ENCODE measurements around the gene NACA. TPM values are rescaled to one million over a fixed set of nuclear protein-coding genes. Genes with fewer than 3 reads are reported as not detected.
"Not testable (repeated sequence)": the region's sequence is repeated elsewhere in the genome, so short reads cannot be mapped to it uniquely, and the experiment has no call there.

NACA gene
- total RNA-seq, 6 experiments from 2014 or later: 218 to 501 (median 330) TPM

DNA sequence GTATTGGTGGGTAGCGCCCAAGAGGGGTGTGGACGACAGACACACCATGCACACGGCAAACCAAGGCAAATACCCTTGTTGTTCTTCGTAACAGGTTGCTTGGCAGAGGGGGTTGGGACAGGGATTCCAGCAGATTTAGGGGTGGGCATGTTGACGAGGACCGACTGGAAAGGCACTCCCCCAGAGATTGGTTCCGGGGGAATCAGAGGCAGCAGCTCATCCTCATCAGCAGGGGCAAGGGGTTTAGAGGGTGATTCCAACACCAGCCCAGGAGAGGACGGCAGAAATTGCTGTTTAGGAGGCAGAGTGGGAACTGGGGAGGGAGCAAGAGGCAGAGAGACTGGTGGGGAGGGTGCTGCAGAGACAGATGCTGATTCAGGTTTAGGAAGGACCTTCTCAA lies 9.3 kb downstream of the NACA start:
- Histone ChIP-seq H3K27ac (no peak overlapping the region), H3K4me3 (no peak overlapping the region), H3K4me1 (peaks cover 0 to 7% (median under 1%) of the 10 kb centered on the region in 4 donors), H3K36me3 (peaks cover 19 to 63% (median 38%) of the 10 kb centered on the region in 4 donors), H3K9me3 (no peaks in the 10 kb centered on the region), H3K27me3 (no peaks in the 10 kb centered on the region)
- DNase-seq: peak in 1 of 3 donors; percentile 39
- TF ChIP-seq, protein P1, sequence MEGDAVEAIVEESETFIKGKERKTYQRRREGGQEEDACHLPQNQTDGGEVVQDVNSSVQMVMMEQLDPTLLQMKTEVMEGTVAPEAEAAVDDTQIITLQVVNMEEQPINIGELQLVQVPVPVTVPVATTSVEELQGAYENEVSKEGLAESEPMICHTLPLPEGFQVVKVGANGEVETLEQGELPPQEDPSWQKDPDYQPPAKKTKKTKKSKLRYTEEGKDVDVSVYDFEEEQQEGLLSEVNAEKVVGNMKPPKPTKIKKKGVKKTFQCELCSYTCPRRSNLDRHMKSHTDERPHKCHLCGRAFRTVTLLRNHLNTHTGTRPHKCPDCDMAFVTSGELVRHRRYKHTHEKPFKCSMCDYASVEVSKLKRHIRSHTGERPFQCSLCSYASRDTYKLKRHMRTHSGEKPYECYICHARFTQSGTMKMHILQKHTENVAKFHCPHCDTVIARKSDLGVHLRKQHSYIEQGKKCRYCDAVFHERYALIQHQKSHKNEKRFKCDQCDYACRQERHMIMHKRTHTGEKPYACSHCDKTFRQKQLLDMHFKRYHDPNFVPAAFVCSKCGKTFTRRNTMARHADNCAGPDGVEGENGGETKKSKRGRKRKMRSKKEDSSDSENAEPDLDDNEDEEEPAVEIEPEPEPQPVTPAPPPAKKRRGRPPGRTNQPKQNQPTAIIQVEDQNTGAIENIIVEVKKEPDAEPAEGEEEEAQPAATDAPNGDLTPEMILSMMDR (IDR thresholded peaks at IDR 0.05): no peak
- TF ChIP-seq POLR2A (IDR thresholded peaks at IDR 0.05): no peak
- intact Hi-C loops (cut with DNase I): no loop called here
- peak in 1 of 4 donors; percentile 5 for ATAC-seq
- 80% methylated on average over 8 of the region's 8 CpGs for whole genome bisulfite sequencing (ENCODE audit: insufficient coverage, low coverage, low lambda C conversion rate, missing lambda C conversion rate)

DNA sequence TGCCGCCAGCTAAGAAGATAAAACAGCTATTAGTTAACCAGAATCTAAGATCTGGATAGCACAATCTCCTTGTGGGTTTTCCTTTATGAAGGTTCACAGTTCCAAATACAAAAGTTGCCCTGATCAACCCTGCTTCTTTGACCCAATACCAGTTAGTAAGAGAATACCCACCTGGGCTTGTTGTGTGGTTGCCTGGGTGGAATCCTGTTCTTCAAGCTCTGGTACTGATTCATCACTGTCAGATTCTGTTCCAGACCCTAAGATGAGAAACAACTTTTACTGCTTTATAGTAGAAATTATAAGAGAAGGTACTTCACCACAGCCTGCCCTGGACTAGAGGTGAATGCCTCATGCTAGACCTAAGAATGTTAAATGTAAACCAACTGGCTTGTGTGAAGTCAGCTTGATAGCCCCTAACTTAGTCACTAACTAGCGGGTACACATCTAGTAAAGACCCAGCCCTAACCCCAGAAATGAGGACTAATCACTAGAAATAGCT lies 10.6 kb downstream of the NACA start:
- Histone ChIP-seq H3K4me1 (no peaks in the 10 kb centered on the region), H3K36me3 (peaks cover 19 to 52% (median 33%) of the 10 kb centered on the region in 4 donors), H3K27me3 (no peaks in the 10 kb centered on the region), H3K9me3 (no peaks in the 10 kb centered on the region), H3K27ac (no peak overlapping the region), H3K4me3 (no peak overlapping the region)
- TF ChIP-seq POLR2A (IDR thresholded peaks at IDR 0.05): no peak
- TF ChIP-seq, protein P1 (IDR thresholded peaks at IDR 0.05): no peak
- WGBS (ENCODE audit: insufficient coverage, low coverage, low lambda C conversion rate, missing lambda C conversion rate): 88% methylated on average over 2 of the region's 2 CpGs
- no peak for ATAC-seq
- intact Hi-C loops (cut with DNase I): no loop called here
- DNase-seq: no peak

DNA sequence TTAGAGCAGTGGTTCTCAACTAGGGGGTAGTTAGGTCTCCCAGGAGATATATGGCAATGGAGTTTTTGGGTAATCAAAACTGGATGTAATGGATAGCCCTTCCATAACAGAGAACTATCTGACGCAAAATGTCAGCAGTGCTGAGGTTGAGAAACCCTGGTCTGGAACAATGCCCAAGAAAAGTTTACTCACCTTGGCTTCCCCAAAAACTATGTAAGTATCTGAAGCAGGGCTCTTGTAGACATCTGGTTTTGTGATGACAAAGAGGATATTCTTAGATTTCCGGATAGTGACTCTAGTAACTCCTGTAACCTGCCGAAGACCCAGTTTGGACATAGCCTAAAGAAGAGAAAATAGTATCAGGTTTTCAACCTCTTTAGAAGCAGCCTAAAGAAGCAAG lies 11.8 kb downstream of the NACA start:
- WGBS (ENCODE audit: insufficient coverage, low coverage, low lambda C conversion rate, missing lambda C conversion rate): 70% methylated on average over 3 of the region's 3 CpGs
- ATAC-seq: peak in 1 of 4 donors; percentile 23
- no peak for DNase-seq
- TF ChIP-seq, protein P1 (IDR thresholded peaks at IDR 0.05): no peak
- no peak for TF ChIP-seq POLR2A (IDR thresholded peaks at IDR 0.05)
- Histone ChIP-seq H3K4me1 (no peaks in the 10 kb centered on the region), H3K9me3 (no peaks in the 10 kb centered on the region), H3K27ac (no peak overlapping the region), H3K36me3 (peaks cover 19 to 45% (median 30%) of the 10 kb centered on the region in 4 donors), H3K4me3 (no peak overlapping the region), H3K27me3 (no peaks in the 10 kb centered on the region)
- intact Hi-C loops (cut with DNase I): no loop called here

DNA sequence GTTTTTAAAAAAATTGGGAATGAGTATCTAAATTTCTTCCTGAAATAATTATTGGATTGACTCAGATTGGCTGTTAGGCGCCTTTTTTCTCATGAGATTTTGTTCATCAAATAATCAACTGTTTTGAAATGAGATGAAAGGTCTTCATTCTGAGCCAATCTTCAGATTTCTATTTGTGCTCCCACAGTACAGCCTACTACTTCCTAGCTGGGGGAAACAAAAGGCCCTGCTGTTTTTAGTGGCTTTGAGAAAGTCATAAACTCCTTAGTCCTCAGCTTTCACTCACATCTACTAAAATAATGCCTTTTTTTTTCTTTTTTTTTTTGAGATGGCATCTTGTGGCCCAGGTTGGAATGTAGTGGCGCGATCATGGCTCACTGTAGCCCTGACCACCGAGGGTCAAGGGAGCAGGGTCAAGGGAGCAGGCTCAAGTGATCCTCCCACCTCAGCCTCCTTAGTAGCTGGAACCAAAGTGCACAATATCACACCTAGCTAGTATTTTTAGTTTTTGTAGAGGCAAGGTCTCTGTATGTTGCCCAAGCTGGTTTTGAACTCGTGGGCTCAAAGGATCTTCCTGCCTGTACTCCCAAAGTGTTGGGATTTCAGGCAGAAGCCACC lies 15.2 kb downstream of the NACA start:
- ATAC-seq (peak in 1 of 4 donors; percentile 29), DNase-seq (no peak)
- H3K9me3 ChIP-seq: no peaks in the 10 kb centered on the region
- no peaks in the 10 kb centered on the region for H3K4me1 ChIP-seq
- H3K36me3 ChIP-seq: peaks cover 19 to 39% (median 29%) of the 10 kb centered on the region in 4 donors
- 83% methylated on average over 5 of the region's 5 CpGs for WGBS (ENCODE audit: insufficient coverage, low coverage, low lambda C conversion rate, missing lambda C conversion rate)
- intact Hi-C loops (cut with DNase I): no loop called here
- no peak overlapping the region for H3K27ac ChIP-seq
- H3K27me3 ChIP-seq: no peaks in the 10 kb centered on the region
- H3K4me3 ChIP-seq: no peak overlapping the region
- TF ChIP-seq, protein P1 (IDR thresholded peaks at IDR 0.05): no peak
- TF ChIP-seq POLR2A (IDR thresholded peaks at IDR 0.05): no peak

DNA sequence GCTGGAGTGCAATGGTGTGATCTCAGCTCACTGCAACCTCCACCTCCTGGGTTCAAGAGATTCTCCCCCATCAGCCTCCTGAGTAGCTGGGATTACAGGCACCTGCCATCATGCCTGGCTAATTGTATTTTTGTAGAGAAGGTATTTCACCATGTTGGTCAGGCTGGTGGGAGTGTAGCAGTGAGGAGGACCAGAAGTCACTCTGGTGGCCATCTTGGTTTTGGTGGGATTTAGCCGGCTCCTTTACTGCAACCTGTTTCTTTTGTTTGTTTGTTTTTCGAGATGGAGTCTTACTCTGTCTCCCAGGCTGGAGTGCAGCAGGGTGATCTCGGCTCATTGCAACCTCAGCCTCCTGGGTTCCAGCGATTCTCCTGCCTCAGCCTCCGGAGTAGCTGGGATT lies 20.6 kb downstream of the NACA start:
- intact Hi-C loops (cut with DNase I); H3K9me3 ChIP-seq; H3K27me3 ChIP-seq; H3K4me1 ChIP-seq; H3K27ac ChIP-seq; H3K4me3 ChIP-seq; H3K36me3 ChIP-seq; ATAC-seq: not testable (repeated sequence)
- no CpG with 5 or more reads among the region's 5 CpGs for WGBS (ENCODE audit: insufficient coverage, low coverage, low lambda C conversion rate, missing lambda C conversion rate)
- DNase-seq: peak in 1 of 3 donors; percentile 3
